Neural crest cell (in vitro differentiated cells): Measurements from ENCODE around the gene GGN. TPM values are rescaled to one million over a fixed set of nuclear protein-coding genes. Genes with fewer than 3 reads are reported as not detected.
A peak's percentile ranks its signal among the peaks of the same experiment; 100 is the strongest.

Experiments used
- DNase-seq: peaks from one replicate; pipeline ENCODE4 v3.0.0; 2021; ENCODE audit warnings: low read depth, mixed read lengths, low spot score
- H3K27ac Mint-ChIP-seq: one replicate; pipeline ENCODE4 v1.8.0; 2021; ENCODE audit warnings: mild to moderate bottlenecking, mixed read lengths; ENCODE audit not compliant: unreplicated experiment
- H3K27me3 Mint-ChIP-seq: 2 replicates; pipeline ENCODE4 v1.8.0; 2021; ENCODE audit warnings: low read depth, mild to moderate bottlenecking, mixed read lengths
- H3K36me3 Mint-ChIP-seq: 2 replicates; pipeline ENCODE4 v1.8.0; 2021; ENCODE audit warnings: low read depth, mild to moderate bottlenecking, mixed read lengths
- H3K4me1 Mint-ChIP-seq: 2 replicates; pipeline ENCODE4 v1.8.0; 2021; ENCODE audit warnings: mixed read lengths
- H3K4me3 Mint-ChIP-seq: one replicate; pipeline ENCODE4 v1.8.0; 2021; ENCODE audit warnings: mild to moderate bottlenecking, mixed read lengths
- H3K9me3 Mint-ChIP-seq: 2 replicates; pipeline ENCODE4 v1.8.0; 2021; ENCODE audit warnings: mixed read lengths
- CTCF ChIP-seq: fragments of 200-600 bp; sonication (generic); conservative IDR thresholded peaks from 2 replicates; pipeline ENCODE4 v1.5.0; 2021; ENCODE audit warnings: antibody characterized with exemption, mild to moderate bottlenecking
- total RNA-seq: library from RNA; stranded (reverse); gene quantifications from 2 replicates; pipeline ENCODE4 v1.2.1, GENCODE V29; 2021

Gene GGN
- total RNA-seq, 1 donor from 2014 or later = 1.4 TPM

- no peak for DNase-seq
- H3K4me3 Mint-ChIP-seq = peak overlapping the region; percentile 82
- no peaks in the 10 kb centered on the region for H3K9me3 Mint-ChIP-seq
- H3K4me1 Mint-ChIP-seq = peaks cover 4% of the 10 kb centered on the region
- peaks cover 7% of the 10 kb centered on the region for H3K36me3 Mint-ChIP-seq
- no peak overlapping the region for H3K27ac Mint-ChIP-seq
- peaks cover 9% of the 10 kb centered on the region for H3K27me3 Mint-ChIP-seq
- no peak for TF ChIP-seq CTCF
Measured at GRCh38 chr19:38401148-38401547, 13.3 kb upstream of the GGN start.

- peaks cover 4% of the 10 kb centered on the region for H3K4me1 Mint-ChIP-seq
- TF ChIP-seq CTCF = no peak
- H3K4me3 Mint-ChIP-seq = peak overlapping the region; percentile 7
- no peak for DNase-seq
- H3K9me3 Mint-ChIP-seq = no peaks in the 10 kb centered on the region
- H3K27ac Mint-ChIP-seq = no peak overlapping the region
- H3K27me3 Mint-ChIP-seq = peaks cover 9% of the 10 kb centered on the region
- peaks cover 7% of the 10 kb centered on the region for H3K36me3 Mint-ChIP-seq
Measured at GRCh38 chr19:38400361-38400760, 12.5 kb upstream of the GGN start.

- Mint-ChIP-seq H3K36me3 (peaks cover 12% of the 10 kb centered on the region), H3K9me3 (no peaks in the 10 kb centered on the region)
- TF ChIP-seq CTCF = no peak
Measured at GRCh38 chr19:38399537-38399936, 11.7 kb upstream of the GGN start.

GRCh38 chr19:38399081-38399480 is 11.2 kb upstream of the GGN start:
- H3K27me3 Mint-ChIP-seq = peaks cover 9% of the 10 kb centered on the region
- H3K9me3 Mint-ChIP-seq = no peaks in the 10 kb centered on the region

More at GRCh38 chr19:38399537-38399936, 11.7 kb upstream of the GGN start:
- Mint-ChIP-seq H3K4me3 (peak overlapping the region; percentile 4), H3K27ac (no peak overlapping the region), H3K4me1 (peaks cover 4% of the 10 kb centered on the region), H3K27me3 (peaks cover 9% of the 10 kb centered on the region)
- DNase-seq = no peak

GRCh38 chr19:38395381-38396114 is 7.7 kb upstream of the GGN start:
- no peak for TF ChIP-seq CTCF
- no peak overlapping the region for H3K27ac Mint-ChIP-seq
- peaks cover 2% of the 10 kb centered on the region for H3K9me3 Mint-ChIP-seq
- DNase-seq = no peak
- H3K36me3 Mint-ChIP-seq = peaks cover 24% of the 10 kb centered on the region
- H3K27me3 Mint-ChIP-seq = peaks cover 11% of the 10 kb centered on the region
- peaks cover 24% of the 10 kb centered on the region for H3K4me1 Mint-ChIP-seq
- no peak overlapping the region for H3K4me3 Mint-ChIP-seq

More at GRCh38 chr19:38399081-38399480, 11.2 kb upstream of the GGN start:
- H3K27ac Mint-ChIP-seq = no peak overlapping the region
- no peak for DNase-seq
- H3K4me1 Mint-ChIP-seq = peaks cover 7% of the 10 kb centered on the region
- no peak overlapping the region for H3K4me3 Mint-ChIP-seq
- no peak for TF ChIP-seq CTCF
- H3K36me3 Mint-ChIP-seq = peaks cover 15% of the 10 kb centered on the region
